HL-60 (cell line): ENCODE results near the gene RMND5A.

ENCODE experiments used
- DNase-seq, 2 experiments: peaks; one replicate each; pipeline ENCODE4 v3.0.0-alpha.2; 2010 to 2020; ENCODE audit warnings: low read depth in 1 of 2, low spot score in 1 of 2
- H3K27ac ChIP-seq: fragments of 250-450 bp; sonication (Bioruptor Pico); replicated peaks from 2 replicates; pipeline ENCODE4 v1.5.1; 2020; ENCODE audit warnings: mild to moderate bottlenecking, moderate library complexity
- H3K27me3 ChIP-seq: fragments of 250-450 bp; sonication (Bioruptor Pico); 2 replicates; pipeline ENCODE4 v1.5.1; 2021; ENCODE audit warnings: mild to moderate bottlenecking, moderate library complexity; ENCODE audit not compliant: insufficient read depth, poor library complexity, severe bottlenecking
- H3K4me3 ChIP-seq: replicated peaks from 2 replicates; pipeline ENCODE4 v1.5.1; 2011; ENCODE audit warnings: mild to moderate bottlenecking, control low read depth, low read length; ENCODE audit not compliant: insufficient read depth
- GABPA ChIP-seq: IDR thresholded peaks from 2 replicates; pipeline ENCODE4 v1.6.1; 2012; ENCODE audit warnings: low read depth
- POLR2AphosphoS5 ChIP-seq: IDR thresholded peaks from 2 replicates; pipeline ENCODE4 v1.6.1; 2012; ENCODE audit warnings: low read depth
- REST ChIP-seq: IDR thresholded peaks from 2 replicates; pipeline ENCODE4 v1.6.1; 2012; ENCODE audit warnings: low read depth; ENCODE audit not compliant: insufficient replicate concordance
- SPI1 ChIP-seq: IDR thresholded peaks from 2 replicates; pipeline ENCODE4 v1.6.1; 2012; ENCODE audit warnings: low read depth, mild to moderate bottlenecking, borderline replicate concordance
- TF ChIP-seq, protein P1 (sequence below): IDR thresholded peaks from one replicate; pipeline ENCODE4 v1.5.1; 2011; ENCODE audit warnings: low read length, control low read depth, inconsistent platforms; ENCODE audit not compliant: insufficient read depth

RMND5A gene

GRCh38 chr2:86788881-86789686 is 69.0 kb downstream of the RMND5A start:
- no peak for DNase-seq
- Histone ChIP-seq H3K4me3 (no peak overlapping the region), H3K27ac (no peak overlapping the region), H3K27me3 (peaks cover 37% of the 10 kb centered on the region)
- no peak for TF ChIP-seq GABPA
- TF ChIP-seq, protein P1, sequence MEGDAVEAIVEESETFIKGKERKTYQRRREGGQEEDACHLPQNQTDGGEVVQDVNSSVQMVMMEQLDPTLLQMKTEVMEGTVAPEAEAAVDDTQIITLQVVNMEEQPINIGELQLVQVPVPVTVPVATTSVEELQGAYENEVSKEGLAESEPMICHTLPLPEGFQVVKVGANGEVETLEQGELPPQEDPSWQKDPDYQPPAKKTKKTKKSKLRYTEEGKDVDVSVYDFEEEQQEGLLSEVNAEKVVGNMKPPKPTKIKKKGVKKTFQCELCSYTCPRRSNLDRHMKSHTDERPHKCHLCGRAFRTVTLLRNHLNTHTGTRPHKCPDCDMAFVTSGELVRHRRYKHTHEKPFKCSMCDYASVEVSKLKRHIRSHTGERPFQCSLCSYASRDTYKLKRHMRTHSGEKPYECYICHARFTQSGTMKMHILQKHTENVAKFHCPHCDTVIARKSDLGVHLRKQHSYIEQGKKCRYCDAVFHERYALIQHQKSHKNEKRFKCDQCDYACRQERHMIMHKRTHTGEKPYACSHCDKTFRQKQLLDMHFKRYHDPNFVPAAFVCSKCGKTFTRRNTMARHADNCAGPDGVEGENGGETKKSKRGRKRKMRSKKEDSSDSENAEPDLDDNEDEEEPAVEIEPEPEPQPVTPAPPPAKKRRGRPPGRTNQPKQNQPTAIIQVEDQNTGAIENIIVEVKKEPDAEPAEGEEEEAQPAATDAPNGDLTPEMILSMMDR: no peak
- TF ChIP-seq SPI1: no peak
- TF ChIP-seq POLR2AphosphoS5: no peak
- no peak for TF ChIP-seq REST

GRCh38 chr2:86789687-86790133 is 69.6 kb downstream of the RMND5A start:
- Histone ChIP-seq H3K27me3 (peaks cover 37% of the 10 kb centered on the region), H3K4me3 (no peak overlapping the region)
- TF ChIP-seq, protein P1: no peak
- no peak for TF ChIP-seq POLR2AphosphoS5
- no peak for TF ChIP-seq GABPA
- TF ChIP-seq SPI1: no peak
- no peak for TF ChIP-seq REST

DNA sequence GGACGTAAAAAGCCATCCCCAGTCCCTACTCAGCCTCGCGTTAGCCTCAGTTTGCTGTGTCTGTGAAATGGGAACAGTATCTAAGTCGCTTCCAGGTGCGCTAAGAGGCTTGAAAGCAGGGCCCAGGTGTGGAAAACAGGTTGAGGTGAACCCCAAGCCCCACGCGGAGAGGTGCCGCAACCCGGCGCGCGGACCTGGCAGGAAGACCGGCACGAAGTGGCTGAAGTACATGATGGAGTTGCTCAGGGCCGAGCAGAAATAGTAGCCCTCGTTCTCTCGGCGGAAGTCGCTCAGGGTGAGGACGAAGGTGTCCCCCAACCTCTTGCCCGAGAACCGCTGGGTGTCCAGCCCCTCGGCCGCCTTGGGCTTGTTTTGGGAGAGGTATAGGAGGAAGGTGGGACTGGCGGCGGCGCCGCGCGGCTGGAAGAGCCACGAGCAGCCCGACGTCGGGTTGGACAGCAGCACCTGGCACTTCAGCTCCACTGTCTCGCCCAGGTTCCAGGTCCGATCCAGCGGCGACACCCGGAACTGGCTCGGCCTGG is 70.1 kb downstream of the RMND5A start:
- TF ChIP-seq REST (peak; percentile 61), POLR2AphosphoS5 (no peak)
- TF ChIP-seq, protein P1: no peak
- Histone ChIP-seq H3K27me3 (peaks cover 37% of the 10 kb centered on the region), H3K27ac (no peak overlapping the region), H3K4me3 (no peak overlapping the region)
- DNase-seq: no peak

More at GRCh38 chr2:86789687-86790133, 69.6 kb downstream of the RMND5A start:
- no peak overlapping the region for H3K27ac ChIP-seq
- DNase-seq: no peak
